D721Med (cell line): Measurements from ENCODE around the gene RYR1.
"Not testable (repeated sequence)": the region's sequence is repeated elsewhere in the genome, so short reads cannot be mapped to it uniquely, and the experiment has no call there.

ENCODE experiments used
- DNase-seq: peaks from one replicate; pipeline ENCODE4 v3.0.0; 2011; ENCODE audit warnings: low spot score; ENCODE audit not compliant: insufficient read length
- FAIRE-seq: peaks from 2 replicates; lab custom pipeline; 2011; peaks lifted over from hg19 to GRCh38; lab: Jason Lieb, UNC
- CTCF ChIP-seq: IDR thresholded peaks from 2 replicates; pipeline ENCODE4 v1.5.1; 2012; ENCODE audit warnings: mild to moderate bottlenecking, control low read depth; ENCODE audit not compliant: insufficient read depth; ENCODE audit errors: missing control alignments

The RYR1 gene

GRCh38 chr19:38516802-38517201 is 83.3 kb downstream of the RYR1 start:
- FAIRE-seq (no peak), DNase-seq (no peak)
- TF ChIP-seq CTCF: no peak

- TF ChIP-seq CTCF: no peak
- FAIRE-seq: no peak
Observed at GRCh38 chr19:38517321-38517720, 83.8 kb downstream of the RYR1 start.

GRCh38 chr19:38517980-38518379 is 84.5 kb downstream of the RYR1 start:
- not testable (repeated sequence) for FAIRE-seq, DNase-seq

More at GRCh38 chr19:38517321-38517720, 83.8 kb downstream of the RYR1 start:
- DNase-seq: no peak

- DNase-seq (no peak), FAIRE-seq (no peak)
- no peak for TF ChIP-seq CTCF
Observed at GRCh38 chr19:38519168-38519567, 85.7 kb downstream of the RYR1 start.

GRCh38 chr19:38519988-38520387 is 86.5 kb downstream of the RYR1 start:
- FAIRE-seq (no peak), DNase-seq (no peak)
- TF ChIP-seq CTCF: no peak

GRCh38 chr19:38522915-38523314 is 89.4 kb downstream of the RYR1 start:
- DNase-seq: no peak
- no peak for TF ChIP-seq CTCF
- FAIRE-seq: no peak

GRCh38 chr19:38523319-38523718 is 89.8 kb downstream of the RYR1 start:
- no peak for DNase-seq
- no peak for TF ChIP-seq CTCF
- no peak for FAIRE-seq

GRCh38 chr19:38524369-38524768 is 90.9 kb downstream of the RYR1 start:
- no peak for FAIRE-seq
- no peak for DNase-seq
- no peak for TF ChIP-seq CTCF
